Ureter (tissue), 1 donor: Measurements from ENCODE around the gene DUSP12. TPM values are rescaled to one million over a fixed set of nuclear protein-coding genes. Genes with fewer than 3 reads are reported as not detected.
"Not testable (repeated sequence)": the region's sequence is repeated elsewhere in the genome, so short reads cannot be mapped to it uniquely, and the experiment has no call there.

ENCODE experiments used
- DNase-seq: peaks from one replicate; pipeline ENCODE4 v3.0.0-alpha.2; 2020; ENCODE audit warnings: low spot score
- total RNA-seq: library from RNA; stranded (reverse); gene quantifications from one replicate; pipeline ENCODE4 v1.2.4, GENCODE V29; 2023
- donor health status: DM: yes; HTN: yes; CAD: no.

Gene DUSP12
- total RNA-seq, 1 donor from 2014 or later: 21.9 TPM

- not testable (repeated sequence) for DNase-seq
Measured at GRCh38 chr1:161769673-161770045, 20.1 kb downstream of the DUSP12 start.

DNA sequence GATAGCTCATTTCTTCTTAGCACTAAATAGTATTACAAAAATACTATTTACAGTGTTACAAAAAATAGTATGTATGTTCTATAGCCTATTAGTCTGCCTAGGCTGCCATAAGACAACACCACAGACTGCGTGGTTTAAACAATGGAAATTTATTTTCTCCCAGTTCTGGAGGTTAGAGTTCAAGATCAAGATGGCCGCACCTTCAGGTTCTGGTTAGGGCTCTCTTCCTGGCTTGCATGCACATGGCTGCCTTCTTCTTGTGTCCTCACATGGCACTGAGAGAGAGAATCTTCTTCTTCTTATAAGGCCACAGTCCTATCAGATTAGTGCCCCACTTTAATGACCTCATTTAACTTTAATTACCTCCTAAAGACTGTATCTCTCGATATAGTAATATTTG, 20.7 kb downstream of the DUSP12 start:
- DNase-seq: no peak

- DNase-seq: no peak
Measured at GRCh38 chr1:161771161-161771560, 21.6 kb downstream of the DUSP12 start.

DNA sequence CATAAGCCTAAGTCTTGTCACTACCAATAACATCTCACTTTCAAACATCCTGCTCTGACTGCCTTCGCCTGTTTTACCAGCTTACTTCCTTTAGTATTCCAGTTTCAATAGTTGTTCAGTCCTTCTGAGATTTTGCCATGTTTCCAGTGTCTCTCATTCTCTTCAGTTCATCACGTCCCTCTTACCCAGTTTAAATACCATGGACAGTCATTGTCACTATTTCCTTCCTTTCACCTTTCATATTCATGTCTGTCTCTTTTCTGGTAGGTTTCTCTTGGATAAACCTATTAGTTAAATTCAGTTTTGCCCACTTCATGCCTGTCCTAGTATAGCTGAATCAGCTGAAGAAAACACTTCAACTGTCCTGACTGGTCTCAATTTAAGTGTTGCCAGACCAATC, 22.4 kb downstream of the DUSP12 start:
- no peak for DNase-seq

DNA sequence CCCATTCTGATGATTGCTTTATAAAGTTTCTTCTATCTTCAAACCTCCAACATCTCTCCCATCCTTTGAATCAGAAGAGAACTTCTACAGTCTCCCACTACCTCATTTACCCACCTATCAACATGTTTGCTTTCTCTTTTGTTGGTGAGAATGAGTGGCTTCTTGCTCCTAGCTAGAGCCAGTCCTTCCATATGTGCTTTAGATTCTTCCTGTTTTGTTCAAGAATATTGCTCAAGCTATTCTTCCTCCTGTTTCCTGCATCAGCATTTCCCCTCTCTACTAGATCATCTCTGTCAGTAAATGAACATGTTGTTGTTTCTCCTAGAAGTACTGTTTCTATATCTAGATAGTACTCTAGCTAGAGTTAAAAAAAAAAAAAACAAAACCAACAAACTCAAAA, 22.8 kb downstream of the DUSP12 start:
- DNase-seq: no peak

GRCh38 chr1:161773791-161774190, 24.2 kb downstream of the DUSP12 start:
- DNase-seq: no peak

- DNase-seq: no peak
Measured at GRCh38 chr1:161777261-161777660, 27.7 kb downstream of the DUSP12 start.

DNA sequence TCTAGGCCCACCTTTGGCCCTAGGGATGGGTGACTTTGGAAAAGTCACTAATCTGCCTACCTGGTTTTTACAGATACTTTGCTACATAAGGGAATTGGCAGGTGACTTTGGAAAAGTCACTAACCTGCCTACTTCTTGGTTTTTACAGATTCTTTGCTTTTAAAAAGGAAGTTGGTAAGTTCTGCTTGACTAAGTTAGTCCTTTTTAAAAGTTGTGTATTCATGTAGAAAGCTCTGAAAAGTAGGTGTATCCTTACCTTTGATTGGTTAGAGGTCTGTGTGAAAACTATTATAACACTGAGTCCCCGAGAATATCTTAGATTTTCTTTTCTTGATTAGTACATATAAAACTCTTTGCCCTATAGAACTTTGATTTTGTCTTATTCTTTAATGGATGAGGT, 28.9 kb downstream of the DUSP12 start:
- DNase-seq: no peak

GRCh38 chr1:161779393-161779792, 29.8 kb downstream of the DUSP12 start:
- DNase-seq: no peak

DNA sequence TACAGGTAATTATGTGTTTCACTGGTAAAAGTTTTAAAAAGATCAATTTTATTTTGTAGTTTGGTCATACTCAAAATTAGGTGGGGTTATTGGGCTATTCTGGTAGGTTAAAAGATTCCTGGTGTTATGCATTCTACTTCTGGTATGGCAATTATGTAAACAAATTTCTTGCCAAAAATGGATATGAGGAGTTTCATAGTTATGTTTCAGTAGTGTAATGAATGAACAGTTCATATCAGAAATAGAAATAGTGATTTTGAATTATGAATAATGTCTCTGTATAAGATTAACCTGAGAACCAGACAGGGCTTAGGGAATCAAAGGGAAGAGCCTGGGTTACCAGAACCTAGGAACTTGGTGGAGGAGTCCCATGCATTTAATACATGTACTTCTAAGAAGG, 32.4 kb downstream of the DUSP12 start:
- DNase-seq: no peak

DNA sequence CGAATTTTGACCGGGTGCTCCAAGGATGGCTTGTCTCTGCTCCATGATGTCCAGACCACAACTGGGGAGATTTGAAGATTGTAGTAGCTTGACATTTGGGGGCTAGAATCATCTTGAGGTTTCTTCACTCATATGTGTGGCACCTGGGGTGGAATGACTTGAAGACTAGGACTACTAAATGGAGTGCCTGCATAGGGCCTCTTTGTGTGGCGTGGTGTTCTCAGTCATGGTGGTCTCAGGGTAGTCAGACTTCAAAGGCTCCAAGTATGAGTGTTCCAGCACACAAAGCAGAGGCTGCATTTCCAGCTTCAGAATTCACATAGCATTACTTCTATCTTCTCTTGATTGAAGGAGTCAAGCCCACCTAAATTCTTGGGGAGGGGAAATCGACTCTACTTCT, 33.3 kb downstream of the DUSP12 start:
- DNase-seq: no peak

- DNase-seq: no peak
Measured at GRCh38 chr1:161784968-161785367, 35.4 kb downstream of the DUSP12 start.

DNA sequence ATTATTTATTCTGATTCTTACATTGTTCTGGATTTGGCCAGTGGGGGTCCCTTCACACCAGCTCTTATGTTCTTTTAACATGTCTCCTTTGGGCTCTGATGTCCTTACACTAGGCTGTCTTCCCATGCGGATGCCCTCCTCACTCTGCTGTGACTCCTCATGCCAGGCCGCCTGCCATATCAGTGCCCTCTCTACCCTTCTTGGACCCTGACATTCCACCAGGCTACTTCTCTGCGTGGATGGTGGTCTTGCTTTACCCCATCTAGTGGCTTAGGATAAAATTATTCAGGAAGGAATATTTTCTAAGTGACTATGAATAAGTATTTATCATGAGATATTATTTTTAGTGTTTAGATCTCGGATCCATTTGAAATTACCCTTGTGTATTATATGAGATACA, 37.8 kb downstream of the DUSP12 start:
- DNase-seq: no peak

DNA sequence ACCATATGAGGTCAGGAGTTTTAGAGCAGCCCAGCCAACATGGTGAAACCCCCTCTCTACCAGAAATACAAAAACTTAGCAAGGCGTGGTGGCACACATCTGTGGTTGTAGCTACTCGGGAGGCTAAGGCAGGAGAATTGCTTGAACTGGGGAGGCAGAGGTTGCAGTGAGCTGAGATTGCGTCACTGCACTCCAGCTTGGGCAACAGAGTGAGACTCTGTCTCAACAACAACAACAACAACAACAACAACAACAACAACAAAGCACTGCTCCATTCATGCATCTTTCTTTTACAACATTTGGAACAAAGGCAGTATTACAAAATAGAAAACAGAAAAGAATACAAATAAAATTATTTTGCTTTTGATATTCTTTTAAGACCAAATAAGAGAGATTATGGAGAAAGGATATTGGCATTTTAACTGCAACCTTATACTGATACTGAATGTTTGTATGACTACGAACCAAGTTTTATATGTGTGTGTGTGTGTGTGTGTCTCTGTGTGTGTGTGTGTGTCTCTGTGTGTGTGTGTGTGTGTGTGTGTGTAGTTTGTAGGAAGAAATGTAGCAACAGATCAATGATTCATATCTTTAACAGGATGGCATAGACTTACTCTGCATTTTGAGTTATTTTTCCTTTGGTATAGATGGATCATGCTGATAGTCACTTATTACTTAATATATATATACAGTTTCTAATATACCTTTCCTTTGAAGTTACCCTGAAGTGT, 41.2 kb downstream of the DUSP12 start:
- no peak for DNase-seq

DNA sequence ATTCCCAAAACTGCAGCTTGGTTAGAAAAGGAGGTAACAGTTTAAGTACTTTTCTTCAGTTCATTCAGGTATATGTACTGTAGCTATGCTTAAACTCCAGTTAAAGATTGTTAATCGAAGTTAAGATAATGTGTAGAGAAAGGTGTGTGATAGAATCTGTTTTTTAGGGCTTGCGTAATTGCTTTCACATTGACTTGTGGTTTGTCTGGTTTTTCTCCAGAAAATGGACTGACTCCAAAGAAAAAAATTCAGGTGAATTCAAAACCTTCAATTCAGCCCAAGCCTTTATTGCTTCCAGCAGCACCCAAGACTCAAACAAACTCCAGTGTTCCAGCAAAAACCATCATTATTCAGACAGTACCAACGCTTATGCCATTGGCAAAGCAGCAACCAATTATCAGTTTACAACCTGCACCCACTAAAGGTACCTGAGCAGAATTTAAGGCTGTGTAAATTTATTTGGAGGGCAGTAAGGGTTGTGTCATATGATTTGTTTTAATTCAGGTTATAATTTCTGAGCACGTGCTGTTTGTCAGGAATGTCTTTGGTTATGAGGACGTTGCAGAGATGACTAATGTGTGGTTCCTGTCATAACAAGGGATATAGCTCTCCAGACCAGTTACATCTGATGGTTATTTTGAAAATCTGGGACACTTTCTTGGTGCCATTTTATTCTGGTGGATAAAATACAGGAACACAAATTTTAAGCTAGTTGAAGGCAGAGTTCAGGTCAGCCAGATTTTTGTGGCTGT, 42.5 kb downstream of the DUSP12 start:
- DNase-seq: no peak

DNA sequence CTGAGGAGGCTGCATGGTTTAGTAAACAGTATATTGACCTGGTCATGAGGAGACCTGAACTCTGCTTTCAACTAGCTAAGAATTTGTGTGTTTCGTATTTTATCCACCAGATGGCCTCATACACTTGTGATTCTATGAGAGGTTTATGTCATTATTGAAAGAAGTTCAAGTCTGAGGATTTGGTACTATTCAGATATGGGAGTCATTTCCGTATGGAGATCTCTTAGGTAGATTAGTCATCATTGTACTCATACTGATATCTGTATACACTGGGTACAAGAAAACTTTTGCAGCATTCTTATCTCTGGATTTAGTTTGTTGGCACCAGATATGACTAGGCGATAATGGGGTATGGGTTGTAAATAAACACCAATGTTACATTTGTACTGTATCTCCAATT, 43.2 kb downstream of the DUSP12 start:
- DNase-seq: no peak

- no peak for DNase-seq
Measured at GRCh38 chr1:161799792-161800191, 50.2 kb downstream of the DUSP12 start.

DNA sequence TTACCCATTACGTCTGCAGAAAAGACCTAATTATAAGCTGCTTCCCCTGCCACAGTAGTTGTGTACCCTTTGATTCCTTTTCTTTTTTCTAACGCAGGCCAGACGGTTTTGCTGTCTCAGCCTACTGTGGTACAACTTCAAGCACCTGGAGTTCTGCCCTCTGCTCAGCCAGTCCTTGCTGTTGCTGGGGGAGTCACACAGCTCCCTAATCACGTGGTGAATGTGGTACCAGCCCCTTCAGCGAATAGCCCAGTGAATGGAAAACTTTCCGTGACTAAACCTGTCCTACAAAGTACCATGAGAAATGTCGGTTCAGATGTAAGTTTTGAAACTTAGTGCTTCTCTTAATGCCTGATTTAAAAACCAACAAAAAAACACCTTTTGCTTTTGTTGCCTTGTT, 52.4 kb downstream of the DUSP12 start:
- no peak for DNase-seq

DNA sequence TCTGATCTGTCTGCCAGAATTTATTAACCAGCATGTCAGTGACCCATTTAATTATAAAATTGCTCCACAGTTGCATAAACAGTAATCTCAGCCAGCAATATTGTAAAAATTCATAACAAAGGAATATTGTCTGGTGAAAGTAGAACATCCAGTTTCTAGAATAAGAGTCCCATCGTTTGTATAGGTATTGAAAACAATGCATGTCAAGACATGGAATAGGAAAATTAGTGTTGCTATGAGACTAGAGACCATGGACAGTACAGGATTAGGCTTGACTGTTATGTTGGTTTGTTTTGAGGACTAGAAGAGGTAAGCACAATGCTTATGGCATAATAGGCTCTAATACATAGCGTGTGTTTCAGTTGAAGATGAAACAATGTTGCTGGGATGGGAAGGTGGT, 53.6 kb downstream of the DUSP12 start:
- no peak for DNase-seq

- no peak for DNase-seq
Measured at GRCh38 chr1:161805399-161806197, 56.0 kb downstream of the DUSP12 start.
